Thoracic aorta (tissue), 2 donors: ENCODE data around the gene BMP6. TPM values are rescaled to one million over a fixed set of nuclear protein-coding genes. Genes with fewer than 3 reads are reported as not detected.

Experiments
- ATAC-seq: fragments of 150-250 bp; one replicate; pipeline ENCODE4 v1.8.0; 2017; ENCODE audit warnings: low read depth; ENCODE audit not compliant: insufficient number of reproducible peaks, low FRiP score
- DNase-seq: peaks from one replicate; pipeline ENCODE4 v3.0.0-alpha.2; 2020; ENCODE audit warnings: low spot score
- H3K27ac ChIP-seq, 2 donors: fragments of 200-600 bp; sonication (generic); 1 replicate in 1 of 2; 2 replicates in 1 of 2; pipeline ENCODE4 v1.5.1; 2016; ENCODE audit warnings: mild to moderate bottlenecking in 2 of 2, moderate library complexity in 2 of 2
- H3K27me3 ChIP-seq: fragments of 200-600 bp; sonication (generic); replicated peaks from 2 replicates; pipeline ENCODE4 v1.6.0; 2016; ENCODE audit warnings: mild to moderate bottlenecking; ENCODE audit not compliant: insufficient read depth
- H3K36me3 ChIP-seq: fragments of 200-600 bp; sonication (generic); one replicate; pipeline ENCODE4 v1.5.1; 2016
- H3K4me1 ChIP-seq, 2 donors: fragments of 200-600 bp; sonication (generic); 1 replicate in 1 of 2; 2 replicates in 1 of 2; pipeline versions ENCODE4 v1.5.1 to v1.6.0; 2016; ENCODE audit warnings: low read depth in 2 of 2, mild to moderate bottlenecking in 1 of 2; ENCODE audit not compliant: control insufficient read depth in 1 of 2
- H3K4me3 ChIP-seq: fragments of 200-600 bp; sonication (generic); 2 replicates; pipeline ENCODE4 v1.5.1; 2016; ENCODE audit warnings: mild to moderate bottlenecking
- H3K9me3 ChIP-seq: fragments of 200-600 bp; sonication (generic); 2 replicates; pipeline ENCODE4 v1.5.1; 2016
- CTCF ChIP-seq: fragments of 200-600 bp; sonication (generic); IDR thresholded peaks from one replicate; pipeline ENCODE4 v1.5.1; 2019; ENCODE audit warnings: antibody characterized with exemption
- total RNA-seq, 2 donors: library from RNA; depleted of rRNA; stranded (reverse); fragments of >200 nt; gene quantifications; one replicate each; pipeline versions ENCODE4 v1.1.0 to v1.2.3, GENCODE V29; 2016

Gene BMP6
- total RNA-seq, 2 donors from 2014 or later, result 4.7 TPM

- TF ChIP-seq CTCF, result no peak
- DNase-seq, result no peak
- Histone ChIP-seq H3K4me1 (no peaks in the 10 kb centered on the region), H3K9me3 (no peaks in the 10 kb centered on the region), H3K36me3 (no peaks in the 10 kb centered on the region), H3K4me3 (no peak overlapping the region), H3K27ac (no peak overlapping the region), H3K27me3 (no peaks in the 10 kb centered on the region)
- no peak for ATAC-seq
These were observed 133.7 kb downstream of the BMP6 start for GRCh38 chr6:7859591-7859990.

GRCh38 chr6:7865781-7866180 is 139.9 kb downstream of the BMP6 start:
- DNase-seq, result no peak
- no peaks in the 10 kb centered on the region for H3K36me3 ChIP-seq
- TF ChIP-seq CTCF, result no peak
- H3K9me3 ChIP-seq, result no peaks in the 10 kb centered on the region
- H3K4me1 ChIP-seq, result no peaks in the 10 kb centered on the region
- no peak for ATAC-seq
- no peaks in the 10 kb centered on the region for H3K27me3 ChIP-seq
- no peak overlapping the region for H3K4me3 ChIP-seq
- no peak overlapping the region for H3K27ac ChIP-seq

- no peak overlapping the region for H3K27ac ChIP-seq
- no peaks in the 10 kb centered on the region for H3K9me3 ChIP-seq
These were observed 140.6 kb downstream of the BMP6 start for GRCh38 chr6:7866526-7866925.

GRCh38 chr6:7868926-7869325 is 143.0 kb downstream of the BMP6 start:
- DNase-seq (no peak), ATAC-seq (no peak)
- Histone ChIP-seq H3K36me3 (no peaks in the 10 kb centered on the region), H3K27me3 (no peaks in the 10 kb centered on the region), H3K9me3 (no peaks in the 10 kb centered on the region), H3K27ac (no peak overlapping the region), H3K4me1 (no peaks in the 10 kb centered on the region), H3K4me3 (no peak overlapping the region)
- no peak for TF ChIP-seq CTCF

More at GRCh38 chr6:7866526-7866925, 140.6 kb downstream of the BMP6 start:
- Histone ChIP-seq H3K36me3 (no peaks in the 10 kb centered on the region), H3K4me1 (no peaks in the 10 kb centered on the region), H3K27me3 (no peaks in the 10 kb centered on the region), H3K4me3 (no peak overlapping the region)
- TF ChIP-seq CTCF, result no peak
- DNase-seq (no peak), ATAC-seq (no peak)

- no peak for TF ChIP-seq CTCF
- ATAC-seq, result no peak
- no peak for DNase-seq
- Histone ChIP-seq H3K27ac (no peak overlapping the region), H3K4me3 (no peak overlapping the region), H3K27me3 (no peaks in the 10 kb centered on the region), H3K9me3 (no peaks in the 10 kb centered on the region), H3K4me1 (no peaks in the 10 kb centered on the region), H3K36me3 (peaks cover 19% of the 10 kb centered on the region)
These were observed 152.6 kb downstream of the BMP6 start for GRCh38 chr6:7878401-7878964.
